Stimulated activated naive CD8-positive, alpha-beta T cell treated with anti-CD3 and anti-CD28 coated beads, Interleukin-15, Interleukin-2, amounts not matched to agents 100 ng/mL and 50 ng/mL, for 24 hours (primary cell): ENCODE results near the gene CALML4.

Experiments
- H3K27ac Mint-ChIP-seq: one replicate; pipeline ENCODE4 v1.8.0; 2021; ENCODE audit warnings: mild to moderate bottlenecking, mixed read lengths
- H3K27me3 Mint-ChIP-seq: one replicate; pipeline ENCODE4 v1.8.0; 2021; ENCODE audit warnings: mixed read lengths
- H3K36me3 Mint-ChIP-seq: one replicate; pipeline ENCODE4 v1.8.0; 2021; ENCODE audit warnings: low read depth, mixed read lengths
- H3K4me1 Mint-ChIP-seq: one replicate; pipeline ENCODE4 v1.8.0; 2021; ENCODE audit warnings: low read depth, mixed read lengths
- H3K4me3 Mint-ChIP-seq: one replicate; pipeline ENCODE4 v1.8.0; 2021; ENCODE audit warnings: mild to moderate bottlenecking, mixed read lengths
- H3K9me3 Mint-ChIP-seq: one replicate; pipeline ENCODE4 v1.8.0; 2021; ENCODE audit warnings: mixed read lengths

The CALML4 gene

GRCh38 chr15:68166847-68167246 is 38.3 kb downstream of the CALML4 start:
- peaks cover 30% of the 10 kb centered on the region for H3K36me3 Mint-ChIP-seq
- no peaks in the 10 kb centered on the region for H3K27me3 Mint-ChIP-seq
- no peak overlapping the region for H3K27ac Mint-ChIP-seq
- H3K4me3 Mint-ChIP-seq = no peak overlapping the region
- H3K4me1 Mint-ChIP-seq = no peaks in the 10 kb centered on the region
- no peaks in the 10 kb centered on the region for H3K9me3 Mint-ChIP-seq

- no peaks in the 10 kb centered on the region for H3K27me3 Mint-ChIP-seq
- no peaks in the 10 kb centered on the region for H3K4me1 Mint-ChIP-seq
- H3K27ac Mint-ChIP-seq = no peak overlapping the region
- peaks cover 38% of the 10 kb centered on the region for H3K36me3 Mint-ChIP-seq
- no peak overlapping the region for H3K4me3 Mint-ChIP-seq
- no peaks in the 10 kb centered on the region for H3K9me3 Mint-ChIP-seq
Observed at GRCh38 chr15:68163191-68163590, 41.9 kb downstream of the CALML4 start.

DNA sequence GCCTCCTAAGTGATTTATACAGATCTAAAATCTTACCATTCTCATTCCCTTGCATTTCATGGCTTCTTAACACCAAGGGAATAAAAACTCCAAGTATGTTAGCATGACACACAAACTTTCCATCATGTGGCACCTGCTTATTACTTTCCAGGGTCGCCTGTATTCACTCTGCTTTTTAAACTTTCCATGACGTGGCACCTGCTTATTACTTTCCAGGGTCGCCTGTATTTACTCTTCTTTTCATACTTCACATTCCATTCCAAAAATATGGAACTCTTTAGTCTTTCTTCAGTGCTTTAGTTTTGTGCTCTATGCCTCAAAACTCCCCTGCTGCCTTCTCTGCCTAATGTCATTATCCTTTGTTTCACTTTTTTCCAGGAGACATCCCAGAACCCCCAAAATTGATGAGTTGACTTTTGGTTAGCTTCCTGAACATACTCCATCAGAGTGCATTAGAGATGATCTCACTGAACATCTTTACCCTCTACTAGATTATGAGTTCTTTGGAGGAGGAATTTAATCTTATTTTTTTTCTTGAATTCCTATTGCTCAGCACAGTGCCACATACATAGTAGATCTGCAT is 47.0 kb downstream of the CALML4 start:
- Mint-ChIP-seq H3K27me3 (no peaks in the 10 kb centered on the region), H3K4me1 (no peaks in the 10 kb centered on the region), H3K36me3 (peaks cover 41% of the 10 kb centered on the region), H3K4me3 (no peak overlapping the region), H3K27ac (no peak overlapping the region), H3K9me3 (no peaks in the 10 kb centered on the region)

GRCh38 chr15:68157074-68157473 is 48.1 kb downstream of the CALML4 start:
- no peaks in the 10 kb centered on the region for H3K9me3 Mint-ChIP-seq
- H3K27ac Mint-ChIP-seq = no peak overlapping the region
- no peak overlapping the region for H3K4me3 Mint-ChIP-seq
- H3K27me3 Mint-ChIP-seq = no peaks in the 10 kb centered on the region
- no peaks in the 10 kb centered on the region for H3K4me1 Mint-ChIP-seq
- peaks cover 41% of the 10 kb centered on the region for H3K36me3 Mint-ChIP-seq

DNA sequence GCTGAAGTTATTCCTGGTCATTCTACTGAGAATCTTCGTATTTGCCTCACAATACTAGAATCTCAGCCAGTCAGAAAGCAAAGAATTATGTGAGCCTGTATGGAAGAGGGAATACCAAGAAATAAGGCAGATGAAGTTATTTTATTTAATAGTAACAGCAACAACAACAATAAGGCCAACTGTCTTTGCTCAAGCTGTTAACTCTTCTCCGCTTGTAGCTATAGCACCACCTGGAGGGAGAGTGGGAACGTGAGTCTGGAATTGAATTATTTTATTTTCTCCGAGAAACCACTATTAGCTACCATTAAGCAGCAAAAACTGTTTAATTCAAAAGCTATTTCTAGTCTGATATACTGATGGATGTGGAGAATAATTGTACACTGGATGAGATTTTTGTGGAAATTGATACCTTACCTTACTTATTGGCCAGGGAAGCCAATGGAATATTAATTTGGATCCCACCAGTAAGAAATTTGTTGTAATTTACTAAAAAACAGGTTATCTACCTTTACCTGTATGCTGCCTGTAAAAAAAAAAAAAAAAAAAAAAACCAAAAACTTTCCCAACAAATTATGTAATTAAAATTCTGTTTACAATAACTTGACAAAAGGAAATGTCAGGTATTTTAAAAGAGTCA is 50.1 kb downstream of the CALML4 start:
- Mint-ChIP-seq H3K4me3 (no peak overlapping the region), H3K27me3 (no peaks in the 10 kb centered on the region), H3K4me1 (no peaks in the 10 kb centered on the region), H3K9me3 (no peaks in the 10 kb centered on the region), H3K36me3 (peaks cover 26% of the 10 kb centered on the region), H3K27ac (no peak overlapping the region)

- H3K4me1 Mint-ChIP-seq = peaks cover 11% of the 10 kb centered on the region
- no peaks in the 10 kb centered on the region for H3K9me3 Mint-ChIP-seq
- H3K27ac Mint-ChIP-seq = peak overlapping the region; percentile 21
- H3K4me3 Mint-ChIP-seq = no peak overlapping the region
- H3K27me3 Mint-ChIP-seq = no peaks in the 10 kb centered on the region
- peaks cover 37% of the 10 kb centered on the region for H3K36me3 Mint-ChIP-seq
Observed at GRCh38 chr15:68152342-68152741, 52.8 kb downstream of the CALML4 start.

- Mint-ChIP-seq H3K9me3 (no peaks in the 10 kb centered on the region), H3K27me3 (no peaks in the 10 kb centered on the region), H3K36me3 (peaks cover 47% of the 10 kb centered on the region), H3K4me3 (no peak overlapping the region), H3K27ac (no peak overlapping the region), H3K4me1 (peaks cover 11% of the 10 kb centered on the region)
Observed at GRCh38 chr15:68151277-68151676, 53.9 kb downstream of the CALML4 start.

DNA sequence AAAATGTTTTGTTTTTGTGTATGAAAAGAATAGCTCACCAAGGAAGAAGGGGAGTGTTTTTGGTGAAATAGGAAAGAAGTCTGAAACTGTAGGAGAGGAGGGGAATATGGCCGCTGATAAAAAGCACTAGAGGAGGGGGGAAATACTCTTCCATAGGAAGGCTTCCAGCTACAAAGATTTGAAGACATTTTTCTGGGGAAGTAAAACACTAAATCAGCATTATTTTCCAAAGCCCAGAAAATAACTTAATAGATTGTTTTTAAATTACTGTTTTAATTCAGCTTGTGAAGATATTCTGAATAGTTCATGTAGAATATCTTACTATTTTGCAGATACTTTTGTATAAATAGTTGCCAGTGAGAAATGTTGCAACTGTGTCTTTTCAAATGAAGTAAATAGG is 54.9 kb downstream of the CALML4 start:
- Mint-ChIP-seq H3K36me3 (peaks cover 52% of the 10 kb centered on the region), H3K27ac (no peak overlapping the region), H3K4me3 (no peak overlapping the region), H3K27me3 (no peaks in the 10 kb centered on the region), H3K9me3 (no peaks in the 10 kb centered on the region), H3K4me1 (peaks cover 11% of the 10 kb centered on the region)

DNA sequence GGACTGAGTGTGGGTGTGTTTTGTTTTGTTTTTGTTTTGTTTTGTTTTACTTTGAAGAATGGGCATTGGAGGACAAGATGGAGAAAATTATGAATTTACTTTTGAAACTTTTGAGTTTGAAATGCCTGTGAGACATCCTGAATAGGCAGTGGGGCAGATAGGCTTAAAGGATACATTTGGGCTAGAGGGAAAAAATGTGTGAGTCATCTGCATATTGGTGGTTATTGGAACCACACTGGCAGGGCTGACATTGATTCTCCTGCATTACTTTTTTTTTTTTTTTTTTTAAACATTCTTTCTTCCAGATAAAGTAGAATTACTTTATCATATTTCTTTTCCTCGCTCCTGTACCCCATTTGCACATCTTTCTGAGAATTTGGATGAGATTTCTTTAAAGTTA is 56.1 kb downstream of the CALML4 start:
- Mint-ChIP-seq H3K36me3 (peaks cover 41% of the 10 kb centered on the region), H3K27ac (peak overlapping the region; percentile 2), H3K4me3 (no peak overlapping the region), H3K27me3 (no peaks in the 10 kb centered on the region), H3K9me3 (no peaks in the 10 kb centered on the region), H3K4me1 (peaks cover 11% of the 10 kb centered on the region)

- Mint-ChIP-seq H3K9me3 (no peaks in the 10 kb centered on the region), H3K4me3 (no peak overlapping the region), H3K36me3 (peaks cover 43% of the 10 kb centered on the region), H3K27me3 (no peaks in the 10 kb centered on the region), H3K4me1 (peaks cover 11% of the 10 kb centered on the region), H3K27ac (peak overlapping the region; percentile 29)
Observed at GRCh38 chr15:68148039-68148438, 57.1 kb downstream of the CALML4 start.

DNA sequence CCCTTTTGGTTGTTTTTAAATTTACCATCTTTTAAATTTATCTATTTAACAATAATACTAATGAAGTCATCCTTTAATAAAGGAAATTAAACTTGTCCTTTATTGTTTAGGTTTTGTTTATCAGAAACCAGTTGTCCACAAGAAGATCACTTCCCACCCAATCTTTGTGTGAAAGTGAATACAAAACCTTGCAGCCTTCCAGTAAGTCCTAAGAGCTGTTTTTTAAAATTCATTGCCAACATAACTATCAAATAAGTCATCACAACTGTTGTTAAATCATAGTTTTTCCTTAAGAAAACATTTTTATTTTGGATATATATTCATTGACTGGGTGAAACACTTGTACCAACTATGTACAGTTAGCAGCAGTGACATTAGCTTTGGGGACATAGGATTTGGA is 59.4 kb downstream of the CALML4 start:
- Mint-ChIP-seq H3K27ac (no peak overlapping the region), H3K9me3 (no peaks in the 10 kb centered on the region), H3K4me3 (no peak overlapping the region), H3K27me3 (no peaks in the 10 kb centered on the region), H3K36me3 (peaks cover 35% of the 10 kb centered on the region), H3K4me1 (peaks cover 11% of the 10 kb centered on the region)

DNA sequence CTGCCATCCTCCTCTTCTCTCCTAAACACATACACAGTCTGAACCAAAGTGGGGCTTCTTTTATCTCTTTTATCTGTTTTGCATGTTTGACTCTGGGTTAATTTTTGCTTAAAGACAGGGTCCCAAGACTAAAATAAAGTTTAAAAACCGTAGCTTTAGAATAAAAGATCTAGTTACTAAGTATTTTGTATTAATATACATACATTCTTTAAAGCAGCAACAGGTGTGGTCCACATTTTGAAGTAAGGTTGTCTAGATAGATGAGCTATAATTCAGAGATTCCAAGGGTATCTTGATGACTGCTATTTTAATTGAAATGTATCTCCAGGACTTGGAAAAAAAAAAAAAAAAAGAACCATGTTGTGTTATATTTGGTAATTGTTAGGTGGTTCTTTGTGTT is 61.3 kb downstream of the CALML4 start:
- Mint-ChIP-seq H3K4me3 (no peak overlapping the region), H3K9me3 (no peaks in the 10 kb centered on the region), H3K27ac (no peak overlapping the region), H3K36me3 (peaks cover 39% of the 10 kb centered on the region), H3K27me3 (no peaks in the 10 kb centered on the region), H3K4me1 (peaks cover 13% of the 10 kb centered on the region)

DNA sequence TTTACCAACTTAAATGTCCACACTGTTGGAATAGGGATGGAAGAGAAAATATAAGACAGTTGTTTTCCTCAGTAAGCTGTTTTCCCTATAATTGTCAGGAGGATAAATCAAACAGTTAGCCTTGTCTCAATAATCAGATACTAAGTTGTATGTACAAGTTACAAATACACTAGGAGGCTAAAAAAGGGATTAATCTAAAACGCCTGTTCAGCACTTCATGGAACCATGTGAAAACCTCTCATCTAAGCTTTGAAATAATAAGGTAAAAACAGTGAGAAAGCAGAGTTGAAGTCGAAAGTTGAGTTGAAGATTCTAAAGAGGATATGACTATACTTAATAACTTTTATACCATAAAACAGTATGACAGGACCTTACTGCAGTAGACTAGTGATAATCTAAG is 62.0 kb downstream of the CALML4 start:
- Mint-ChIP-seq H3K9me3 (no peaks in the 10 kb centered on the region), H3K27ac (no peak overlapping the region), H3K27me3 (no peaks in the 10 kb centered on the region), H3K4me1 (peaks cover 11% of the 10 kb centered on the region), H3K4me3 (no peak overlapping the region), H3K36me3 (peaks cover 35% of the 10 kb centered on the region)
